K562 (cell line): ENCODE data around the gene YTHDF1. TPM values are rescaled to one million over a fixed set of nuclear protein-coding genes. Genes with fewer than 3 reads are reported as not detected.
A peak's percentile ranks its signal among the peaks of the same experiment; 100 is the strongest.

Experiments
- ATAC-seq: fragments of 200-7000 bp; cut with Tn5 transposase; 3 replicates; pipeline ENCODE4 v1.9.1; 2020; ENCODE audit warnings: moderate library complexity
- BruUV-seq: library from RNA; stranded (reverse); fragments of 400-500 nt; replicated peaks from 2 replicates; lab custom pipeline; 2021; lab: Mats Ljungman, UMichigan
- CTCF ChIA-PET: fragments of 300-600 bp; formaldehyde crosslinking; extraction: SDS; loops from one replicate; lab custom pipeline; 2021; ENCODE audit warnings: low intra/inter-chr PET ratio; lab: Yijun Ruan, JAX
- POLR2A ChIA-PET: fragments of 300-600, 350-650 bp; sonication (Branson Sonifier 250); formaldehyde crosslinking; extraction: SDS; loops from one replicate; lab custom pipeline; 2021; ENCODE audit warnings: antibody characterized with exemption, inconsistent platforms; lab: Yijun Ruan, JAX
- DNase-seq, 4 experiments: peaks; one replicate each; pipeline versions ENCODE4 v3.0.0 to v3.0.0-alpha.2; 2011 to 2018; ENCODE audit warnings: low spot score in 3 of 4, mixed read lengths in 3 of 4; ENCODE audit errors: extremely low read depth in 1 of 4
- FAIRE-seq: peaks from 2 replicates; lab custom pipeline; 2011; peaks lifted over from hg19 to GRCh38; lab: Jason Lieb, UNC
- H2AFZ ChIP-seq: 2 replicates; pipeline ENCODE4 v1.6.0; 2011; ENCODE audit warnings: low read depth, low read length, control low read depth, inconsistent platforms
- H3K27ac ChIP-seq: fragments of 200-600 bp; 3 replicates; pipeline ENCODE4 v1.8.0; 2011; ENCODE audit warnings: low read depth, mild to moderate bottlenecking, control low read depth, inconsistent platforms, low read length, moderate library complexity, mixed read lengths; ENCODE audit errors: extremely low read depth
- H3K27me3 ChIP-seq, 2 experiments: fragments of 300-600 bp in 1 of 2; 2 replicates in 1 of 2; 3 replicates in 1 of 2; pipeline versions ENCODE4 v1.6.0 to v1.8.0; 2011; ENCODE audit warnings: inconsistent platforms in 2 of 2, low read length in 2 of 2, mild to moderate bottlenecking in 1 of 2, mixed read lengths in 1 of 2, moderate library complexity in 1 of 2; ENCODE audit not compliant: control insufficient read depth in 2 of 2, insufficient read depth in 2 of 2
- H3K36me3 ChIP-seq: fragments of 300-600 bp; 3 replicates; pipeline ENCODE4 v1.8.0; 2011; ENCODE audit warnings: mild to moderate bottlenecking, low read length, inconsistent platforms; ENCODE audit not compliant: control insufficient read depth, insufficient read depth
- H3K4me1 ChIP-seq, 2 experiments: fragments of 200-600 bp in 1 of 2; replicated peaks in 1 of 2; 2 replicates in 1 of 2; 3 replicates in 1 of 2; pipeline versions ENCODE4 v1.5.1 to v1.8.0; 2011; ENCODE audit warnings: inconsistent platforms in 2 of 2, low read length in 2 of 2, mild to moderate bottlenecking in 1 of 2, mixed read lengths in 1 of 2, moderate library complexity in 1 of 2; ENCODE audit not compliant: control insufficient read depth in 2 of 2, insufficient read depth in 2 of 2
- H3K4me2 ChIP-seq: 2 replicates; pipeline ENCODE4 v1.6.1; 2011; ENCODE audit warnings: low read length, control low read depth, inconsistent platforms, mixed read lengths; ENCODE audit not compliant: insufficient read depth
- H3K4me3 ChIP-seq: fragments of 200-600 bp; sonication (generic), shearing (Covaris generic); 2 replicates; pipeline ENCODE4 v1.5.1; 2016; ENCODE audit warnings: control low read depth, inconsistent platforms
- H3K79me2 ChIP-seq: fragments of 200-600 bp; 3 replicates; pipeline ENCODE4 v1.8.0; 2011; ENCODE audit warnings: low read length, inconsistent platforms; ENCODE audit not compliant: control insufficient read depth, insufficient read depth
- H3K9ac ChIP-seq, 2 experiments: 2 replicates each; pipeline versions ENCODE4 v1.6.0 to v1.6.1; 2011; ENCODE audit warnings: low read depth in 2 of 2, low read length in 2 of 2, control low read depth in 1 of 2, inconsistent platforms in 1 of 2, mild to moderate bottlenecking in 1 of 2, mixed read lengths in 1 of 2; ENCODE audit not compliant: insufficient read depth in 1 of 2
- H3K9me1 ChIP-seq: one replicate; pipeline ENCODE4 v1.6.0; 2011; ENCODE audit warnings: inconsistent platforms, mild to moderate bottlenecking, low read length, moderate library complexity; ENCODE audit not compliant: control insufficient read depth, insufficient read depth
- H3K9me3 ChIP-seq: replicated peaks from 2 replicates; pipeline ENCODE4 v1.5.1; 2011; ENCODE audit warnings: low read depth, low read length, inconsistent platforms; ENCODE audit not compliant: control insufficient read depth, insufficient read depth
- H4K20me1 ChIP-seq: replicated peaks from 2 replicates; pipeline ENCODE4 v1.6.1; 2011; ENCODE audit warnings: low read length, inconsistent platforms, mixed read lengths; ENCODE audit not compliant: control insufficient read depth, insufficient read depth
- CREM ChIP-seq: IDR thresholded peaks from 2 replicates; pipeline ENCODE4 v1.6.1; 2014; ENCODE audit warnings: antibody characterized with exemption, low read depth
- ETV1 ChIP-seq: fragments of 450-650 bp; conservative IDR thresholded peaks from 2 replicates; pipeline ENCODE4 v1.6.1; 2016; ENCODE audit warnings: missing genetic modification characterization, control low read depth, low read depth, missing compliant biosample characterization
- MTA2 ChIP-seq: fragments of 450-650 bp; IDR thresholded peaks from 2 replicates; pipeline ENCODE4 v1.6.1; 2016; ENCODE audit warnings: low read depth
- MYC ChIP-seq, 2 experiments: fragments of 250-450 bp in 1 of 2; sonication (Bioruptor Pico) in 1 of 2; IDR thresholded peaks; 2 replicates each; pipeline versions ENCODE4 v1.5.1 to v1.6.1; 2012 to 2021; ENCODE audit warnings: low read depth in 2 of 2, borderline replicate concordance in 1 of 2, improper control_type of control experiment in 1 of 2, low read length in 1 of 2, mild to moderate bottlenecking in 1 of 2, moderate library complexity in 1 of 2
- NR2F6 ChIP-seq: fragments of 450-650 bp; formaldehyde crosslinking; IDR thresholded peaks from 2 replicates; pipeline ENCODE4 v1.4.0; 2020; ENCODE audit warnings: mild to moderate bottlenecking
- RAD21 ChIP-seq, 2 experiments: fragments of 250-450 bp in 1 of 2; fragments of 450-650 bp in 1 of 2; sonication (Bioruptor Pico) in 1 of 2; formaldehyde crosslinking in 1 of 2; IDR thresholded peaks in 1 of 2; conservative IDR thresholded peaks in 1 of 2; 2 replicates each; pipeline versions ENCODE4 v1.4.0 to v1.8.0; 2020 to 2022; ENCODE audit warnings: mild to moderate bottlenecking in 2 of 2, moderate library complexity in 1 of 2
- SIN3A ChIP-seq, 2 experiments: fragments of 150-350 bp in 1 of 2; IDR thresholded peaks; 2 replicates each; pipeline ENCODE4 v1.6.1; 2011 to 2016; ENCODE audit warnings: borderline replicate concordance in 2 of 2, low read depth in 2 of 2, low read length in 2 of 2, mild to moderate bottlenecking in 2 of 2, moderate library complexity in 2 of 2; ENCODE audit not compliant: control insufficient read depth in 1 of 2
- SREBF2 ChIP-seq: sonication (generic); formaldehyde crosslinking; IDR thresholded peaks from 2 replicates; pipeline ENCODE4 v1.4.0; 2020; ENCODE audit warnings: mild to moderate bottlenecking, missing genetic modification reagents
- ZBTB7A ChIP-seq: IDR thresholded peaks from 2 replicates; pipeline ENCODE4 v1.6.1; 2011; ENCODE audit warnings: low read depth, mild to moderate bottlenecking, low read length, moderate library complexity, borderline replicate concordance; ENCODE audit not compliant: control insufficient read depth
- ZNF384 ChIP-seq: IDR thresholded peaks from 2 replicates; pipeline ENCODE4 v1.6.1; 2012; ENCODE audit warnings: low read depth, low read length, improper control_type of control experiment
- WGBS: fragments of 100-300 bp; shearing (Covaris generic); methylation state at CpG from one replicate; pipeline ENCODE4 v1.1.6; 2016; ENCODE audit warnings: low coverage, mixed read lengths; ENCODE audit not compliant: insufficient coverage; ENCODE audit errors: missing lambda C conversion rate; 5-methylcytosine and 5-hydroxymethylcytosine counted together
- in situ Hi-C: fragments of 300-500 bp; cut with MboI; formaldehyde crosslinking; loops from 4 replicates; pipeline ENCODE4 v1.15.0; 2018; ENCODE audit warnings: inconsistent platforms, mixed read lengths
- intact Hi-C: fragments of 100-400 bp; cut with micrococcal nuclease; formaldehyde crosslinking; loops from 2 replicates; pipeline ENCODE4 v1.14.2; 2022
- polyA plus RNA-seq, 8 experiments: library from polyadenylated mRNA; depleted of rRNA in 4 of 8; stranded (reverse) in 5 of 8; unstranded in 3 of 8; fragments of >200 nt; fragmentation: Nextera tagmentation in 2 of 8; fragmentation: Illumina TruSeq in 1 of 8; extraction: Ambion mirVana in 2 of 8; extraction: Trizol in 1 of 8; gene quantifications; 2 replicates each; pipeline versions ENCODE4 v1.2.1 to v1.2.3, GENCODE V29; 2011 to 2014; ENCODE audit warnings: inconsistent platforms in 1 of 8, missing spikeins in 1 of 8
- total RNA-seq, 7 experiments: library from RNA; depleted of rRNA in 6 of 7; stranded (reverse); fragments of >200 nt in 6 of 7; fragmentation: Illumina TruSeq in 2 of 7; extraction: Trizol in 2 of 7; gene quantifications; 2 replicates each; pipeline versions ENCODE4 v1.2.1 to v1.2.3, GENCODE V29; 2011 to 2021; ENCODE audit warnings: low replicate concordance in 1 of 7
- TF ChIP-seq, protein P1 (sequence below), 2 experiments: fragments of 450-650 bp; formaldehyde crosslinking in 1 of 2; IDR thresholded peaks; 2 replicates each; pipeline versions ENCODE4 v1.4.0 to v1.6.1; 2014 to 2020; ENCODE audit warnings: mild to moderate bottlenecking in 2 of 2, borderline replicate concordance in 1 of 2, low read depth in 1 of 2

YTHDF1 gene
- total and polyA plus RNA-seq, 9 of the 15 experiments (the other 6 are each of a cell fraction or from before 2014, with no cell fraction given), result 10.1 to 42.4 (median 27.8) TPM

GRCh38 chr20:63178889-63179686 is 36.8 kb downstream of the YTHDF1 start:
- BruUV-seq, result no TSS peak
- no peak for FAIRE-seq
- Histone ChIP-seq H3K4me2 (no peak overlapping the region), H3K36me3 (no peaks in the 10 kb centered on the region), H3K9me3 (no peaks in the 10 kb centered on the region), H3K27ac (no peak overlapping the region), H2AFZ (no peak overlapping the region), H3K9ac (no peak overlapping the region), H3K4me1 (peaks cover 0 to 39% of the 10 kb centered on the region in 2 experiments; a peak in 2 of 5 replicates), H3K79me2 (no peaks in the 10 kb centered on the region), H3K4me3 (peak overlapping the region; percentile 8; the same call in 1 of the 2 replicates), H4K20me1 (peaks cover 11% of the 10 kb centered on the region; the same call in 1 of the 2 replicates), H3K9me1 (no peaks in the 10 kb centered on the region), H3K27me3 (peaks cover 2 to 21% of the 10 kb centered on the region in 2 experiments; a peak in 2 of 5 replicates)
- in situ Hi-C loops, result no loop called here
- DNase-seq, result peak; percentile 64 to 83 (median 73)
- intact Hi-C loops, result no loop called here
- ChIA-PET CTCF (interaction anchor here (1.0 kb wide), 1 partner anchor 121 kb away, joined by 3 read pairs; no protein-coding TSS in a partner anchor), POLR2A (interaction anchor here (0.6 kb wide), 1 partner anchor 101 kb away, joined by 3 read pairs; no protein-coding TSS in a partner anchor)
- peak; percentile 68 for ATAC-seq
- 0% methylated on average over 26 of the region's 74 CpGs for WGBS
- TF ChIP-seq MYC (IDR thresholded peaks at IDR 0.05; ENCODE audit: low read depth, low read length), result no peak
- TF ChIP-seq MYC (CRISPR knock-in tag; IDR thresholded peaks at IDR 0.05; ENCODE audit: borderline replicate concordance, low read depth), result no peak
- peak; percentile 17; the same call in 1 of the 2 replicates for TF ChIP-seq CREM
- TF ChIP-seq RAD21 (CRISPR knock-in tag; conservative IDR thresholded peaks at IDR 0.05 in 1 of 2, IDR thresholded peaks at IDR 0.05 in 1 of 2), result peak in 1 of 2 experiments; percentile 48; a peak in 3 of 4 replicates
- no peak for TF ChIP-seq SREBF2
- TF ChIP-seq ZBTB7A, result peak; percentile 57; the same call in 1 of the 2 replicates
- no peak for TF ChIP-seq MTA2
- TF ChIP-seq, protein P1, sequence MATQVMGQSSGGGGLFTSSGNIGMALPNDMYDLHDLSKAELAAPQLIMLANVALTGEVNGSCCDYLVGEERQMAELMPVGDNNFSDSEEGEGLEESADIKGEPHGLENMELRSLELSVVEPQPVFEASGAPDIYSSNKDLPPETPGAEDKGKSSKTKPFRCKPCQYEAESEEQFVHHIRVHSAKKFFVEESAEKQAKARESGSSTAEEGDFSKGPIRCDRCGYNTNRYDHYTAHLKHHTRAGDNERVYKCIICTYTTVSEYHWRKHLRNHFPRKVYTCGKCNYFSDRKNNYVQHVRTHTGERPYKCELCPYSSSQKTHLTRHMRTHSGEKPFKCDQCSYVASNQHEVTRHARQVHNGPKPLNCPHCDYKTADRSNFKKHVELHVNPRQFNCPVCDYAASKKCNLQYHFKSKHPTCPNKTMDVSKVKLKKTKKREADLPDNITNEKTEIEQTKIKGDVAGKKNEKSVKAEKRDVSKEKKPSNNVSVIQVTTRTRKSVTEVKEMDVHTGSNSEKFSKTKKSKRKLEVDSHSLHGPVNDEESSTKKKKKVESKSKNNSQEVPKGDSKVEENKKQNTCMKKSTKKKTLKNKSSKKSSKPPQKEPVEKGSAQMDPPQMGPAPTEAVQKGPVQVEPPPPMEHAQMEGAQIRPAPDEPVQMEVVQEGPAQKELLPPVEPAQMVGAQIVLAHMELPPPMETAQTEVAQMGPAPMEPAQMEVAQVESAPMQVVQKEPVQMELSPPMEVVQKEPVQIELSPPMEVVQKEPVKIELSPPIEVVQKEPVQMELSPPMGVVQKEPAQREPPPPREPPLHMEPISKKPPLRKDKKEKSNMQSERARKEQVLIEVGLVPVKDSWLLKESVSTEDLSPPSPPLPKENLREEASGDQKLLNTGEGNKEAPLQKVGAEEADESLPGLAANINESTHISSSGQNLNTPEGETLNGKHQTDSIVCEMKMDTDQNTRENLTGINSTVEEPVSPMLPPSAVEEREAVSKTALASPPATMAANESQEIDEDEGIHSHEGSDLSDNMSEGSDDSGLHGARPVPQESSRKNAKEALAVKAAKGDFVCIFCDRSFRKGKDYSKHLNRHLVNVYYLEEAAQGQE (IDR thresholded peaks at IDR 0.05; ENCODE audit: borderline replicate concordance), result peak; percentile 77
- TF ChIP-seq, protein P1 (CRISPR knock-in tag; IDR thresholded peaks at IDR 0.05; ENCODE audit: low read depth), result peak; percentile 60; the same call in 1 of the 2 replicates
- TF ChIP-seq ZNF384, result peak; percentile 68
- TF ChIP-seq NR2F6 (CRISPR knock-in tag), result no peak
- TF ChIP-seq SIN3A (IDR thresholded peaks at IDR 0.05; ENCODE audit: borderline replicate concordance in 2 of 2, control insufficient read depth in 1 of 2, low read depth in 2 of 2, low read length in 2 of 2), result 0 out of 4 replicates have a peak, but pooled peaks of 1 of the 2 experiments have one; percentile 20
- TF ChIP-seq ETV1 (tag), result peak; percentile 72
